SH-SY5Y (cell line): ENCODE measurements around the gene LYSMD3.

Experiments used
- GATA2 ChIP-seq: IDR thresholded peaks from 2 replicates; pipeline ENCODE4 v1.6.1; 2011; ENCODE audit warnings: mild to moderate bottlenecking, low read depth, low read length
- GATA3 ChIP-seq: IDR thresholded peaks from 2 replicates; pipeline ENCODE4 v1.6.1; 2011; ENCODE audit warnings: low read depth, mild to moderate bottlenecking, low read length, moderate library complexity

Gene LYSMD3

DNA sequence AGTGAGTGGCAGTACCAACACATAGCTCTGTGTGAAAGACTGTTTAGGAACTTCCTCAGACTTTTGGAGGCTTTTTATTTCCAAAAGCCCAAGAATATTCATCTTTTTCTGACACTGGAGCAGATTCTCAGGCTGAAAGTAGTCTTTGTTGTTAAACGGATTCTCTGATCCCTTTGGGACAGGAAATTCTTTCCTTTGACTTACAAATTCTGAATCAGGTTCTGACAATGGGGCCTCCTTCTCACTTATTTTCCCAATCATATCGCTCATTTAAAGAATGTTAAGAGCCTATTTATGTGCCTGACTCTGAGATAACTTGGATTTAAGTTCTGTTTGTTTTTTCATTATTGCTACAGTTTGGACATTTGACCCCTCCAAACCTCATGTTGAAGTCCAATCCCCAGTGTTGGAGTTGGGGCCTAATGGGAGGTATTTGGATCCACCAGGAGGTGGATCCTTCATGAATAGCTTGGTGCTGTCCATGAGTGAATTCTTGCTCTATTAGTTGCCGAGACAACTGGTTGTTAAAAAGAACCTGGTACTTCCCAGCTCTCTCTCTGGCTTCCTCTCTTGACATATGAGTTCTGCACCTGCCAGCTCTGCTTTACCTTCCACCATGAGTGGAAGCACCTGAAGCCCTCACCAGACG, 25.1 kb upstream of the LYSMD3 start:
- TF ChIP-seq GATA2, result no peak

DNA sequence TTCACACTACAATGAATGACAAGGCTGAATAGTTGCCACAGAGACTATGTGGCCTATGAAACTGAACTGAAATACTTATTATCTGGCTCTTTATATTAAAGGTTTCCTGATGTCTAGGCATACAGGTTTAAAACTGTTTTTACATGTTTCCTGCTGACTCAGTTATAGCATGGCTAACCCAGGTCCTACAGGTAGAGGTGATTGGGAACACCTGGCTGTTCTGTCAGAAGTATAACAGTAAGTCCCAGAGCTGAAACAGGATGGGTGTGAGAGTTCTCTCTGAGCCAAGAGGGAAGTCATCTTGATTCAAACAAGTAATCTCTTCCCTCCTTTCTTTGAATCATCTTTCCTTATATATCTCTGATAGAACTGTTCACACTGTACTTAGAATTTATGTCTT, 24.3 kb upstream of the LYSMD3 start:
- no peak for TF ChIP-seq GATA3
- no peak for TF ChIP-seq GATA2

DNA sequence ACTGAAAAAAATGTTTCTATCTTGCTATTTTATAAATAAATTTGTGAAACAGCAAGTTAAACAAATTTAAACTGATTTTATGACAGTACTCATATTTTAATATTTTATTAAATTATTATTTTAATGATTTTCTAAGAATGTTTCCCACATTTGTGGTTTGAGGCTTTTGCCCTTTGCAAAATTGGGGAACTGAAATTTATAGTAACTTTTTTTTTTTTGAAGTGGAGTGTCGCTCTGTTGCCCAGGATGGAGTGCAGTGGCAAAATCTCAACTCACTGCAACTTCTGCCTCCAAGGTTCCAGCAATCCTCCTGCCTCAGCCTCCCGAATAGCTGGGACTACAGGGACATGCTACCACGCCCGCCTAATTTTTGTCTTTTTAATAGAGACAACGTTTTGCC, 22.0 kb upstream of the LYSMD3 start:
- TF ChIP-seq GATA3 (no peak), GATA2 (no peak)

DNA sequence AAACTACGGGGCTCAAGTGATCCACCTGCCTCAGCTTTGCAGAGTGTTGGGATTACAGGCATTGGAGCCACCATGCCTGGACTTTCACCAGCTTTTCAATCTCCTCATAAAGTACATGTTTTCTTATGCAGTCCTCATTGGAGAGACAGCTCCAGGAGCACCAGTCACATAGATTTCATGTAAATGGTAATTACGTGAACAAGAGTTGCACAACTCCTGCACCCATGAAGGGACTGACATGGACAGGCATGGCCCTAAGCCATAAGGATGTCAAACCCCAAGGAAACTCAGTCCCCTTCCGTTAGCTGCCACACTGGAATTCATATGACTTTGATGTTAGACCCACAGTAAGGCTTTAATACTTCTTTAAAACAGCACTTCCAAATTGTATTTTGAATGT, 21.6 kb upstream of the LYSMD3 start:
- TF ChIP-seq GATA3 (no peak), GATA2 (no peak)

DNA sequence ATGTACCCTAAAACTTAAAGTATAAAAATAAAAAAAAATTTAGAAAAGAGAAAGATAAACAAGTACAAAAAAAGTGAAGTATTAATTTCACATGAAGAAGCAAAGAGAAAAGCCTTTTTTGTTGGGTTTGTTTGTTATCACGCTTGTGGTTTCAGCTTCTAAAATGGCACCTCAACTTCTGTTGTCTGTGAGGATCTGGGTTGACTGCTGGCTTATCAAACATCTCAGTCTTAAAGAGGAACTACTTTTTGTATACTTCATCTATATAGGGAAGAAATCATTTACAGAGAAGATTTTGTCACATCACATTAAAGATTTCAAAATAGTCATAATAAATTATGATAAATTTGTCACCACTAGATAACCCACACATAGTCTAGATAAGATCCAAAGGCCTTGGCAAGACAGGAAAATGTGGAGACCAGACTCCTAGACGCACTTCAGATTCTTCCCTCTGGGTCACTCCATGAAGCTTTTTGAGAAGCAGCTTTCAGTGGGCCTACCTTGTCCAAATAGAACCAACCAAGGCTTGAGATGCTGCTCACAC, 20.4 kb upstream of the LYSMD3 start:
- TF ChIP-seq GATA2, result no peak
- no peak for TF ChIP-seq GATA3

DNA sequence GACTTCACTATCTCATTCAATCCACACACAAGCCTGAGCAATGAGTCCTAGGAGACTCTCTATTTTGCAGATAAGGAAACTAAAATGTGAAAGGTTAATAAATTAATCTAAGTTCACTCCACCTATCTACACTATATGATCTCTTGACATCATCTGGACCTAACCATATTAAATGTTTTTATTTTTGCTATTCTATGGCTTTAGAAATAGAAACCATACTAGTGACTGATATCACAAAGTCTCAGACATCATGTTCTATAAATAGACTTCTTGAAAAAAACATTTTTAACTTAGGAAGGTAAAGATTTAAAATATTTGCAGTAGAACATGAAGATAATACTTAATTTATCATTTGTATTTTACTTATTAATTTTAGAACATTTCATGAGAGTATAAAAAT, 19.8 kb upstream of the LYSMD3 start:
- TF ChIP-seq GATA2, result no peak
- no peak for TF ChIP-seq GATA3

DNA sequence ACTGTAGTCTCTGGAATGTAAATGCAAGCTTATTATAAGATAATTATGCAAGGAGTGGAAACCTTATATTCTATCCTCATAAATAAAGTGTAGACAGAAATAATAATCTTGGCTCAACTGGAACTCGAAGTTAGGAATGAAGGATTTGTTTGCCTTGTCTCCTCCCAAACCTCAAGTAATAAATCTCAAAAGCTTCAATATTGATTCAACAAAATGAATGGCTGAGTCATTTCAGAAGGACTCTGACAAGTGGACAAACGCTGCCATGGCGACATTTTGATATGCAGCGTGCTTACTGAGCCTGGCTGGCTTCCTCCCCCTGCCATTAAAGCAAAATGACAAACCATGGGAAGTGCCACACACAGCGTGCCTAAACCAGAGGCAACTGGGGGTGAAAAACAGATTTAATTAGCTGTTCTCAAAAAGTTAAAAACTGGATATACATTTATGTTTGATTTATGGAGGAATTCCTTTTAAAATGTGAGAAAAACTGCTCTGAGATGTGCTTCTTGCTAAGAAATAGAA, 18.7 kb upstream of the LYSMD3 start:
- TF ChIP-seq GATA3 (no peak), GATA2 (no peak)

DNA sequence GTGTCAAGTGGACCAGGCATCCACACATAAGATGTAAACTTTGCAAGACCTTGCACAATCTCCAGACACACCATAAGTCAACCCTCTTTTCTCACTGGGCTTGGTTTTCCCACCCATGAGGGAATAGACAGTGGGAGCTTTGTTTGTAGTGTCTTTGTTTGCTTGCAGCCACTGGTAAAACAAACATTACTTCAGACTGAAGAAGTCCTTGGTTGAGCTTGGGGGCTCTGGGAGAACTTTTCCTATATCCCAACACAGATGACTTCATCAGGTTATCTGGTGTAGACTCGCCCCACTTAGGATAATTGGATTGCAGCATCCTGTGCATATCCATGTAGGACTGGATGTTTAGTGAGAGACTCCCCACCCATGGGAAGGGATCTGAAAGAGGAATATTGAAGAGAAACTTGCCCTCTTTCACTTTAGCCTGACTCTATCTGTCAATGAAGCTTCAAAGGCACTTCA, 17.7 kb upstream of the LYSMD3 start:
- TF ChIP-seq GATA2 (no peak), GATA3 (no peak)

DNA sequence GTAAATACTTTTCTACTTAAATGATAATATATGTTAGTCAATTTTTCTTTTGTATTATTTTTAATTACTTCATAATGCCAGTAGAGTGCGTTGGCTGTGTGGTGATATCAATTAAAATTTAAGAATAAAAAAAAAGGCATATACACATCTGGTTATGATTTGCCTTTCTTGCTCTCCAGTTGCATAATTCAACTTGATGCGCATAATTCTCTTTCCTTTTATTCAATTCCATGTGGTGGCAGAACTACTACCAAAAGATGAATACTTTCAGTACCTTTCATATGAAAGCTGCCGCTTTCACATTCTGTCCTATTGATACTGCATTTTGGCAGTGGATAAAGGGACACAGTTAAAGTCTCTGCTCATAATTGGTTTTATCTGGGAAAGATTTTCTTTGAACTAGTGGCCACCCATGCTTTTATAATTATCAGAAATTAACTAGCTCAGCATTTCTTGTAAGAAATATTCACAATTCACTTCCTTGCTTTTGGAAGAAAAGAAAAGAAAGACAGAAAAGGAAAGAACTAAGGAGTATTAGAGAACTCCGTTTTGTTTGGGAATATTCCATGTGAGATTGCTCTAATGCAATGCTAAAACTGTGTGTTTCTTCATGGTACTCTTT, 16.9 kb upstream of the LYSMD3 start:
- TF ChIP-seq GATA3 (no peak), GATA2 (no peak)

DNA sequence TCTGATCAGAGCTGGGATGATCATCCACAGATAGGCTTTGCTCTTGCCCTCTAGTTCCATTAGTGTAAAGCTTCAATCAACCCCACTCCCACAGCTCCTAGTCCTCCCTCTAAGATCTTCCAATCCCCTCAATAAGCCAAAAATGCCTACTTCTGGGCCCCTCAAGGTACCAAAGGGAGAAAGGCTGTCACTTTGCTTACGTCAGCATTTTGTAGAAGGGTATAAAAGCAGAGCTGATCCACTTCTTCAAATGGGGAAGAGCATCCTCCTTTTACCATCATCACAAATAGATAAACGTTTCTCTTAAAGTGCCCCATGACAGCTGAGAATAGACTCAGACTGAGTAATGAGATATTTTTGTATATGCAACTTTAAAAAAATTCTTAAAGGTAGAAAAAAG, 16.1 kb upstream of the LYSMD3 start:
- TF ChIP-seq GATA3 (no peak), GATA2 (no peak)

DNA sequence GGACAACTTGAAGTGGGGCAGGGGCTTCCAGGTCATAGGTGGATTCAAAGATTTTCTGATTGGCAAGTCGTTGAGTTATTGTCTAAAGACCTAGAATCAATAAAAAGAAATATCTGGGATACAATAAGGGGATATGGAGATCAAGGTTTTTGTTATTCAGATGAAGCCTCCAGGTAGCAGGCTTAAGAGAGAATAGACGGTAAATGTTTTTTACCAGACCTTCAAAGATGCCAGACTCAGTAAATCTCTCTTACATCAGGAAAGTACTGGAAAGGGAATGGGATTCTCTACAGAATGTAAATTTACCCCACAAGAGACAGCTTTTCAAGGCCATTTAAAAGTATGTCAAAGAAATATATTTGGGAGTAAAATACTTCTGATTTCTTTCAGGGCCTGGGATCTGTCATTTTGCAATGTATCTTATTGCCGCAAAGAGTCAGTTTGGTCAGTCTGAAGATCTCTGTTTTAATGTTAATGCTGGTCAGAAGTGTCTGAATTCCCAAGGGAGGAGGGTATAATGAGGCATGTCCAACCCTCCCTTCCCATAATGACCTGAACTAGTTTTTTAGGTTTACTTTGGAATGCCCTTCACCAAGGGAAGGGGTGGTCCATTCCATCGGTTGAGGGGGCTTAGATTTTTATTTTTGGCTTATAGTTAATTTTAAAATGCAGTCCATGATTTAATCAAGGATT, 13.6 kb upstream of the LYSMD3 start:
- no peak for TF ChIP-seq GATA2
- no peak for TF ChIP-seq GATA3

DNA sequence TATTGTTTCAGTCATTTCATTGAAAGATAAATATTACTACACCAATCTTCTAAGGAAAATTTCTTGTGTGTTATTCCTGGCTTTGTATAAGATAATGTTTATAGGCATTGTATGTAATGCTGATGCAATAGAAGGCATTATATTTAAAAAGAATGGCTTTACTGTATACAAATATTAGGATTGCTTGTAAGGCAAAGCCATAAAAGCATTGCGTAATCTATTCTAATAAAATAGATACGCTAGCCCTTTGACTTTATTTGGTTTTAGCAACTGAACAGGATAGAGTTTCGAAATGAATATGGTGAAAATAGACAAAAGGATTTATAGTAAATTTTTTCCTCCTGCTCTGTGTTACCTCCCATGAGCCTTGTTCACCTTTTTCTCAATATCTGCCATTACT, 5.5 kb upstream of the LYSMD3 start:
- no peak for TF ChIP-seq GATA3
- TF ChIP-seq GATA2, result no peak

DNA sequence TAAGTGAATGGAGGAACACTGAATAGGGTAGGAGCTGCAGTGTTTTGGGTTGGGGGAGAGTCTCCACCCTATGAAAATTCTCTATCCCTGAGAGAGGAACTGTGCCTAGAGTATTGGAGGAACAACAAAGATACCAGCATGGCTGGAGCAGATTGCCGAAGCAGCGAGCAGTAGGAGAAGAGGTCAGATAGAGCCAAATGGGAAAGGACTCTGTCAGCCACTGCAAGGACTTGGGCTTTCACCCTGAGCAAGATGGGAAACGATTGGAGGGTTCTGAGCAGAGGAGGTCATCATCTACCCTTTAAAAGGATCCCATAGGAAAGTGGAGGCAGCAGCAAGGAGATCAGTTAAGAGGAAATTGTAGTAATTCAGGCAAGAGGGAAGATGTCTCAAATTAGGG, 4.4 kb upstream of the LYSMD3 start:
- TF ChIP-seq GATA3 (no peak), GATA2 (no peak)

DNA sequence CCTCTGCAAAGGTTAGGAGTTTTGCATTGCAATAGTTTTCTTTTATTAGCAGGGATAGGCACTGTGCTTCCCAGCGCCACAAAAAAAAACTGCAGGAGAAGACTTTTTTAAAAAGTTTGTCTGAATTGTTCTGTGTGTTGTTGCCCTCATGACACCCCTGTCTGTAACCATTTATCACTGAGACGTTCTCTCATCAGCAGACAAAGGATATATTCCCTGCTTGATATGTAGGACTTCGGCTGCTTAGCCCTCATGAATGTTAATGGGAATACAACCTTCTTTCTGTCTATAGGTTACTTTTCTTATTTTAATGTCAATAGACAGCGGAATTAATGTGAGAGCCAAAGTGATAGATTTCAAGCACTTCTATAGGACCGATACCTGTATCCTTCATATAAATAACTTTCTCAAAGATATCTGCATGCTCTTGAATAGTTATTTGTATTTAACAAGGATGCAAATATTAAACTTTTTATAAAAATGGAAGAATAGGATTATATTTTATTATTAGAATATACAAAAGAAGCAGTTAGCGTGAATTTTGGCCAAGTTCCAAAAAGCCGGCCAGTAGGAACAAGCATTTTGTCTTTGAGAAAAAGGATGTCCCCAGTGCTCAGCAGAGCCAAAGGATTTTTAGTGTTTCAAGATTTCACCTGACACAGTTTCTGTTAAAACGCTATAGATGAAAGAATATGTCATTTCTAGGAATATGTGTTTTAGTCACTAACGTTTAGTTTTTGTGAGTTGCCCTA, 1.5 kb upstream of the LYSMD3 start:
- TF ChIP-seq GATA3, result no peak
- TF ChIP-seq GATA2, result no peak
